Breast epithelium (tissue), 4 donors: Measurements from ENCODE around the gene LRRC8C. TPM values are rescaled to one million over a fixed set of nuclear protein-coding genes. Genes with fewer than 3 reads are reported as not detected.

Experiments used
- DNase-seq, 2 donors: peaks; one replicate each; pipeline ENCODE4 v3.0.0-alpha.2; 2019; ENCODE audit warnings: low spot score in 2 of 2
- H3K27ac ChIP-seq, 2 donors: fragments of 200-600 bp; sonication (generic) in 1 of 2; one replicate each; pipeline ENCODE4 v1.5.1; 2016 to 2019; ENCODE audit warnings: mild to moderate bottlenecking in 1 of 2
- H3K27me3 ChIP-seq, 2 donors: fragments of 200-600 bp; sonication (generic) in 1 of 2; one replicate each; pipeline versions ENCODE4 v1.5.1 to v1.6.0; 2017 to 2019; ENCODE audit warnings: control low read depth in 1 of 2, mild to moderate bottlenecking in 1 of 2
- H3K36me3 ChIP-seq: fragments of 200-600 bp; one replicate; pipeline ENCODE4 v1.5.1; 2019
- H3K4me1 ChIP-seq, 2 donors: fragments of 200-600 bp; sonication (generic); one replicate each; pipeline ENCODE4 v1.5.1; 2016 to 2019; ENCODE audit warnings: control low read depth in 1 of 2
- H3K4me3 ChIP-seq, 3 donors: fragments of 200-600 bp; sonication (generic); 1 replicate in 2 of 3; 2 replicates in 1 of 3; pipeline ENCODE4 v1.5.1; 2016 to 2019; ENCODE audit warnings: mild to moderate bottlenecking in 3 of 3, moderate library complexity in 2 of 3
- H3K9me3 ChIP-seq, 2 donors: fragments of 200-600 bp; sonication (generic) in 1 of 2; one replicate each; pipeline ENCODE4 v1.5.1; 2016 to 2019; ENCODE audit warnings: control low read depth in 1 of 2
- POLR2A ChIP-seq: fragments of 450-650 bp; IDR thresholded peaks from one replicate; pipeline ENCODE4 v1.6.1; 2016; ENCODE audit warnings: antibody characterized with exemption, mild to moderate bottlenecking, moderate library complexity
- POLR2AphosphoS5 ChIP-seq, 3 donors: sonication (generic); formaldehyde crosslinking; IDR thresholded peaks; one replicate each; pipeline ENCODE4 v1.6.1; 2017; ENCODE audit warnings: antibody characterized with exemption in 3 of 3
- intact Hi-C: fragments of 100-400 bp; cut with DNase I; formaldehyde crosslinking; loops from one replicate; pipeline ENCODE4 v1.15.1; 2023; ENCODE audit warnings: low total_unique reads
- total RNA-seq, 3 donors: library from RNA; depleted of rRNA; stranded (reverse); fragments of >200 nt; gene quantifications; one replicate each; pipeline ENCODE4 v1.1.0, GENCODE V29; 2016
- TF ChIP-seq, protein P1 (sequence below), 3 donors: fragments of 450-650 bp; IDR thresholded peaks; one replicate each; pipeline ENCODE4 v1.5.1; 2016 to 2017; ENCODE audit warnings: antibody characterized with exemption in 3 of 3, mild to moderate bottlenecking in 3 of 3, moderate library complexity in 3 of 3

The LRRC8C gene
- total RNA-seq, 3 donors from 2014 or later, result 10.8 to 14.6 (median 12.9) TPM

DNA sequence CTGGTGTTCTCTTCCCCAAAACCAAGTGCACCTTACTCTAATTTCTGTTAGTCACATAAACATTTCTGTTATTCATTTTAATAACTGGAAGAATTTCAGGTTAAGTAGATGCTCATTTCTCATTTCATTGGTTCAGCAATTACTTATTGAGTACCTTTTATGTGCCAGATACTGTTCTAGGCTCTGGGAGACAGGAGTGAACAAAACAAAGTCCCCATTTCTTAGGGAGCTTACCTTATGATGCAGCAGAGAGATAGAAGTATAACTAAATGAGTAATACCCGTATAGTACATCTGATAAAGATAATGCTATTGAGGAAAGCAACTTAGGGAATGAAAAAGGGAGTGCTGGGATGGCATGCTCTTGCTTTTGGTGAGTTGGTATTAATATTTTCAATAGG, 33.7 kb downstream of the LRRC8C start:
- Histone ChIP-seq H3K4me1 (no peaks in the 10 kb centered on the region), H3K4me3 (no peak overlapping the region), H3K27ac (no peak overlapping the region), H3K36me3 (no peaks in the 10 kb centered on the region), H3K9me3 (no peaks in the 10 kb centered on the region), H3K27me3 (no peaks in the 10 kb centered on the region)
- TF ChIP-seq POLR2AphosphoS5 (IDR thresholded peaks at IDR 0.05), result no peak
- TF ChIP-seq POLR2A, result no peak
- TF ChIP-seq, protein P1, sequence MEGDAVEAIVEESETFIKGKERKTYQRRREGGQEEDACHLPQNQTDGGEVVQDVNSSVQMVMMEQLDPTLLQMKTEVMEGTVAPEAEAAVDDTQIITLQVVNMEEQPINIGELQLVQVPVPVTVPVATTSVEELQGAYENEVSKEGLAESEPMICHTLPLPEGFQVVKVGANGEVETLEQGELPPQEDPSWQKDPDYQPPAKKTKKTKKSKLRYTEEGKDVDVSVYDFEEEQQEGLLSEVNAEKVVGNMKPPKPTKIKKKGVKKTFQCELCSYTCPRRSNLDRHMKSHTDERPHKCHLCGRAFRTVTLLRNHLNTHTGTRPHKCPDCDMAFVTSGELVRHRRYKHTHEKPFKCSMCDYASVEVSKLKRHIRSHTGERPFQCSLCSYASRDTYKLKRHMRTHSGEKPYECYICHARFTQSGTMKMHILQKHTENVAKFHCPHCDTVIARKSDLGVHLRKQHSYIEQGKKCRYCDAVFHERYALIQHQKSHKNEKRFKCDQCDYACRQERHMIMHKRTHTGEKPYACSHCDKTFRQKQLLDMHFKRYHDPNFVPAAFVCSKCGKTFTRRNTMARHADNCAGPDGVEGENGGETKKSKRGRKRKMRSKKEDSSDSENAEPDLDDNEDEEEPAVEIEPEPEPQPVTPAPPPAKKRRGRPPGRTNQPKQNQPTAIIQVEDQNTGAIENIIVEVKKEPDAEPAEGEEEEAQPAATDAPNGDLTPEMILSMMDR (IDR thresholded peaks at IDR 0.05), result no peak
- intact Hi-C loops, result no loop called here
- no peak for DNase-seq

DNA sequence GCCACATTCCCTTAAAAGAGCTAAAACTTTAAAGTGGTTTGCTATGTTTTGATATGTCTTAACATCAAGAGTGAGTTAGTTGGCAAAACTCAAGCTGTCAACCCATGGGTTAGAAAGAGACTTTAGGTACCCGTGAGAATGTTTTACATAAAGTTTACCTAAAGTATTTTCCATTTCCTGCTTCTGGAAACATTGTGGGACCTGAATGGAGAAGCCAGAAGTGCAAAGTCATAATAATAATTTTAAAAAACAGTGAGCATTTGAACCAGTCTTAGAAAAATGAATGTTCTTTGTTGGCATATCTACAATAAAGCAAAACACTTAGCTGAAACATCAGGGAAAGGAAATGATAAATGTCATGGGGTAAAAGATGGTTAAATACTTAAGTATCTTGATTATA, 34.8 kb downstream of the LRRC8C start:
- intact Hi-C loops, result no loop called here
- H3K4me3 ChIP-seq, result no peak overlapping the region
- no peaks in the 10 kb centered on the region for H3K4me1 ChIP-seq
- H3K27ac ChIP-seq, result no peak overlapping the region
- DNase-seq, result no peak
- TF ChIP-seq POLR2A (no peak), POLR2AphosphoS5 (IDR thresholded peaks at IDR 0.05) (no peak)
- TF ChIP-seq, protein P1 (IDR thresholded peaks at IDR 0.05), result no peak
- H3K36me3 ChIP-seq, result no peaks in the 10 kb centered on the region
- no peaks in the 10 kb centered on the region for H3K9me3 ChIP-seq
- H3K27me3 ChIP-seq, result no peaks in the 10 kb centered on the region

DNA sequence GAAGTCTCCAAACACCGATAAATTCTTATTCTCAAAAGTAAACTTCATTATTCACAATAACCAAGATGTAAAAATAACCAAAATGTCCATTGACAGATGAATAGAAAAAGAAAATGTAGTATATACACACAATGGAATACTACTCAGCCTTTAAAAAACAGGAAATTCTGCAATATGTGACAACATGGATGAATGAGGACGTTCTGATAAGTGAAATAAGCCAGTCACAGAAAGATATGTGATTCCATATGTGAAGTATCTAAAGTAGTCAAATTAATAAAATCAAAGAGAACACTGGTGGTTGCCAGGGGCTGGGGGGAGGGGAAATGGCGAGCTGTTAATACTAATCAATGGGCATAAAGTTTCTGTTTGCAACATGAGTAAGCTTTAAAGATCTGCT, 36.0 kb downstream of the LRRC8C start:
- intact Hi-C loops, result no loop called here
- DNase-seq, result no peak
- Histone ChIP-seq H3K4me1 (no peaks in the 10 kb centered on the region), H3K36me3 (no peaks in the 10 kb centered on the region), H3K9me3 (no peaks in the 10 kb centered on the region), H3K4me3 (no peak overlapping the region), H3K27ac (no peak overlapping the region), H3K27me3 (no peaks in the 10 kb centered on the region)
- TF ChIP-seq, protein P1 (IDR thresholded peaks at IDR 0.05), result no peak
- no peak for TF ChIP-seq POLR2A
- TF ChIP-seq POLR2AphosphoS5 (IDR thresholded peaks at IDR 0.05), result no peak

DNA sequence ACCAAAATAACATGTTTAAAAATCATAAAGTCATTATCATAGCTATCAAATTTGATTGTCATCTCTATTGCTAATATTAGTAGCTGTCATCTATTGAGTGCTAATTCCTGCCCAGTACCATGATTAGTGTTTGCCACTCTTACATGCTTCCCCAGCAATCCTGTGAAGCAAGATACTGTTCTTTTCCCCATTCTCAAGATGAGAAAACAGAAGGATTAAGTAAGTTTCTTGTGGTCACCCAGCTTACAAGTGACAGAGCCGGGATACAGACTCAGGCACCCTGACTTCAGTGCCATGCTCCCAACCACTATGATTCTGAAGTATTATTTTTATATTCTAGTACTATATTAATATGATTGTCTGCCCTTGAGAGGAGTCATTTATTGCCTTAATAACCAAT, 36.5 kb downstream of the LRRC8C start:
- Histone ChIP-seq H3K4me3 (no peak overlapping the region), H3K27me3 (no peaks in the 10 kb centered on the region), H3K9me3 (no peaks in the 10 kb centered on the region), H3K27ac (no peak overlapping the region), H3K36me3 (no peaks in the 10 kb centered on the region), H3K4me1 (no peaks in the 10 kb centered on the region)
- no peak for DNase-seq
- TF ChIP-seq POLR2AphosphoS5 (IDR thresholded peaks at IDR 0.05), result no peak
- no peak for TF ChIP-seq POLR2A
- TF ChIP-seq, protein P1 (IDR thresholded peaks at IDR 0.05), result no peak
- intact Hi-C loops, result no loop called here

DNA sequence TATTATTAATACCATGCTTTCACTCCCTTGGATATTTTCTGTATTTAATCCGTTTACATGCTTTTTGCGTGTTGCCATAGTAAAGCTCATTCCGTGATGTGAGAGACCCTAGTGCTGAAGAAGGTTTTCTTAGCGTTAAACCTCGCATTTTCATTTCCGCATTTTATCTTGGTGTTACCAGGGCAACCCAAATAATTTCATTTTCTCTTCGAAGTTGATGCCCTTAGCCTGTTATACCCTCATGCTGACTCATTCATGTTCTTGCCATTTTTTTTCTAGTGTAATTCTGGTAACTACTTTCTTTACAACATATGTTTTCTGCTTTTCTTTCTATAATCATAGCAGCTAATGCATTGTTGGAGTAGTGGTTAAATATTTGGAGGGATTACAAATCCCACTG, 37.2 kb downstream of the LRRC8C start:
- Histone ChIP-seq H3K4me3 (no peak overlapping the region), H3K27me3 (no peaks in the 10 kb centered on the region), H3K36me3 (no peaks in the 10 kb centered on the region), H3K27ac (no peak overlapping the region), H3K9me3 (no peaks in the 10 kb centered on the region), H3K4me1 (no peaks in the 10 kb centered on the region)
- intact Hi-C loops, result no loop called here
- no peak for DNase-seq
- TF ChIP-seq POLR2AphosphoS5 (IDR thresholded peaks at IDR 0.05), result no peak

DNA sequence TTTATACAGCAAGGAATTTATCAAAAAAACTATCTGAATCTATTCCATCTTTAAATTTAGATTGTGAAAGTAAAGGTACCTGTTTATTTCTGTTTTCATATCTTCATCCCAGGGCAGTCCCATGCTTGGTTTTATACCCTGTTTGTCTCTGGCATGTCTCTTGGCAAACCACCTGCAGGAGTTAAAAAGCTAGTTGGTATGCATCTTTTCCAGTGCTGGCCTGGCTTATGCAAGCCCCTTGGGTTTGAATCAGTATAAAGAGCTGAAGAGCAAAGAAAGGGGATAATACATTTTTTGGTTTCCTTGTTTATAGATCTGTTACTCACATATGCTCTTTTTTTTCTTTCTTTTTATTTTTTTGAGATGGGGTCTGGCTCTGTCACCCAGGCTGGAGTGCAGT, 37.8 kb downstream of the LRRC8C start:
- no peak for TF ChIP-seq POLR2AphosphoS5 (IDR thresholded peaks at IDR 0.05)
- no peak for TF ChIP-seq POLR2A
- TF ChIP-seq, protein P1 (IDR thresholded peaks at IDR 0.05), result no peak
- no peaks in the 10 kb centered on the region for H3K9me3 ChIP-seq

More for the DNA sequence above, 37.8 kb downstream of the LRRC8C start:
- no peaks in the 10 kb centered on the region for H3K4me1 ChIP-seq
- no peak overlapping the region for H3K4me3 ChIP-seq
- no peaks in the 10 kb centered on the region for H3K27me3 ChIP-seq
- H3K27ac ChIP-seq, result no peak overlapping the region
- intact Hi-C loops, result no loop called here
- no peak for DNase-seq
- H3K36me3 ChIP-seq, result no peaks in the 10 kb centered on the region
